K562 (cell line): ENCODE measurements around the gene PHF21B.

Source experiments
- CTCF ChIP-seq, 3 experiments: IDR thresholded peaks in 2 of 3; conservative IDR thresholded peaks in 1 of 3; 2 replicates each; pipeline ENCODE4 v1.5.1; 2011 to 2012; ENCODE audit warnings: low read length in 3 of 3, mild to moderate bottlenecking in 3 of 3, control low read depth in 2 of 3, improper control_type of control experiment in 1 of 3, inconsistent platforms in 1 of 3, low read depth in 1 of 3, mixed read lengths in 1 of 3, moderate library complexity in 1 of 3; ENCODE audit not compliant: insufficient read depth in 2 of 3
- EP300 ChIP-seq: IDR thresholded peaks from 2 replicates; pipeline ENCODE4 v1.6.1; 2012; ENCODE audit warnings: low read length, improper control_type of control experiment
- FOXM1 ChIP-seq, 2 experiments: fragments of 450-650 bp in 1 of 2; sonication (generic) in 1 of 2; formaldehyde crosslinking in 1 of 2; IDR thresholded peaks; 2 replicates each; pipeline versions ENCODE4 v1.6.1 to v1.9.0; 2017 to 2022; ENCODE audit warnings: low read depth in 2 of 2, mild to moderate bottlenecking in 2 of 2, missing genetic modification reagents in 1 of 2, moderate library complexity in 1 of 2
- KLF16 ChIP-seq: IDR thresholded peaks from 2 replicates; pipeline ENCODE4 v1.6.1; 2016; ENCODE audit warnings: antibody characterized with exemption
- PTTG1 ChIP-seq: fragments of 450-650 bp; IDR thresholded peaks from 2 replicates; pipeline ENCODE4 v1.6.1; 2016; ENCODE audit warnings: low read depth, mild to moderate bottlenecking, missing genetic modification characterization, missing compliant biosample characterization
- SMARCC2 ChIP-seq: fragments of 450-650 bp; IDR thresholded peaks from 2 replicates; pipeline ENCODE4 v1.6.1; 2017; ENCODE audit warnings: antibody characterized with exemption, moderate library complexity, mild to moderate bottlenecking, low read depth
- ZBTB1 ChIP-seq: sonication (generic); formaldehyde crosslinking; IDR thresholded peaks from 2 replicates; pipeline ENCODE4 v1.8.1; 2023; ENCODE audit warnings: missing genetic modification reagents, low read depth, mild to moderate bottlenecking, borderline replicate concordance
- ZNF232 ChIP-seq: sonication (generic); formaldehyde crosslinking; IDR thresholded peaks from 2 replicates; pipeline ENCODE4 v1.8.0; 2022; ENCODE audit warnings: mild to moderate bottlenecking, missing genetic modification reagents
- ZNF280A ChIP-seq: fragments of 450-650 bp; IDR thresholded peaks from 2 replicates; pipeline ENCODE4 v1.6.1; 2018; ENCODE audit warnings: mild to moderate bottlenecking, low read depth; ENCODE audit not compliant: partially characterized antibody
- ZNF707 ChIP-seq: fragments of 250-450 bp; sonication (Bioruptor Pico); conservative IDR thresholded peaks from 2 replicates; pipeline ENCODE4 v1.8.0; 2022; ENCODE audit warnings: inconsistent platforms, mild to moderate bottlenecking, moderate library complexity

GRCh38 chr22:44884562-44884961, 125.2 kb downstream of the PHF21B start:
- TF ChIP-seq EP300 (no peak), KLF16 (no peak), ZBTB1 (no peak), ZNF707 (CRISPR knock-in tag) (no peak), CTCF (IDR thresholded peaks at IDR 0.05 in 2 of 3, conservative IDR thresholded peaks at IDR 0.05 in 1 of 3; ENCODE audit: insufficient read depth in 2 of 3, low read depth in 1 of 3, low read length in 3 of 3) (no peak), PTTG1 (tag) (no peak), ZNF232 (CRISPR knock-in tag) (no peak), SMARCC2 (no peak), ZNF280A (no peak), FOXM1 (IDR thresholded peaks at IDR 0.05; ENCODE audit: low read depth) (no peak), FOXM1 (CRISPR knock-in tag; IDR thresholded peaks at IDR 0.05; ENCODE audit: low read depth) (no peak)
